Stimulated activated CD8-positive, alpha-beta memory T cell treated with anti-CD3 and anti-CD28 coated beads, Interleukin-4, amount 100 ng/mL, for 24 hours (primary cell): ENCODE results near the gene C16orf96.
A peak's percentile ranks its signal among the peaks of the same experiment; 100 is the strongest.

ENCODE experiments used
- DNase-seq: peaks from one replicate; pipeline ENCODE4 v3.0.0-alpha.2; 2020; ENCODE audit warnings: low read depth

Gene C16orf96

DNA sequence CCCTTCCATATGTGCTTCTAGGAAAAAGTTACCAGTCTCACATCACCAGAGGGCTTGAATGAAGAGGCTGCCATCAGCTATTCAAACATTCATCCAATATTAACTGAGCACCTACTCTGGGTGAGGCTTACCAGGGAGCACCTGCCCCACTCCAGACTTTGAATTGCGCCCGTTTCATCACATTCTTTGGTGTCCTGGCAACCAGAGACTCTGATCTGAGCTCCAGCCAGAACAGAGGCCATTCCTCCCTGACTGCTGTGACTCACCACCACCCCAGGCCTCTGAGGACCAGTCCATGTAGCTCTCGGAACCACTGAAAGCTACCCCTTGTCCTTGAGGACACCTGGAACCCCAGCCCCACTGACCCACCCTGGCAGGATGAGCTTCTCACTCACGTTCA is at the start of gene C16orf96:
TSS of gene C16orf96 (plus strand) at position 229 of the 400 bp plus-strand sequence. CDS start at position 379, 150 bp downstream.
- no peak for DNase-seq

DNA sequence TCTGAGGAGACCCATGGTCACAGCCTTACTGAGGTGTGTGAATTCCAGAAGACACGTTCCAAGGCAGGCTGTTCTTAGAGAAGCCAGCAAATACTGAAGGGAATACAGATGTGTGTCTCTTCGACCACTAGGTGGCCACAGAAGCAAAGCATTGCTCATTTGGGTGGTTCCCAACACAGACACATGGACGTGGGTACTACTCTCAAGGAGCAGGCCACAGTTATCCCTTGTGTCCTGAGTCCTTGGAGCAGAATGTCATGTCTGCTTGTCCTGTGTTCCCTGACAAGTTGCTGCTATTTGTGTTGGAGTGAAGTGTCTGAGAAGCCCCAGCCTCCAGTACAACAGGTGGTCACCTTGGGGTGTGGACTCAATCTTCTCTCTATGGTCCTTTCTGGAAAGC is 49.7 kb upstream of the C16orf96 start:
- DNase-seq, result peak; percentile 17

DNA sequence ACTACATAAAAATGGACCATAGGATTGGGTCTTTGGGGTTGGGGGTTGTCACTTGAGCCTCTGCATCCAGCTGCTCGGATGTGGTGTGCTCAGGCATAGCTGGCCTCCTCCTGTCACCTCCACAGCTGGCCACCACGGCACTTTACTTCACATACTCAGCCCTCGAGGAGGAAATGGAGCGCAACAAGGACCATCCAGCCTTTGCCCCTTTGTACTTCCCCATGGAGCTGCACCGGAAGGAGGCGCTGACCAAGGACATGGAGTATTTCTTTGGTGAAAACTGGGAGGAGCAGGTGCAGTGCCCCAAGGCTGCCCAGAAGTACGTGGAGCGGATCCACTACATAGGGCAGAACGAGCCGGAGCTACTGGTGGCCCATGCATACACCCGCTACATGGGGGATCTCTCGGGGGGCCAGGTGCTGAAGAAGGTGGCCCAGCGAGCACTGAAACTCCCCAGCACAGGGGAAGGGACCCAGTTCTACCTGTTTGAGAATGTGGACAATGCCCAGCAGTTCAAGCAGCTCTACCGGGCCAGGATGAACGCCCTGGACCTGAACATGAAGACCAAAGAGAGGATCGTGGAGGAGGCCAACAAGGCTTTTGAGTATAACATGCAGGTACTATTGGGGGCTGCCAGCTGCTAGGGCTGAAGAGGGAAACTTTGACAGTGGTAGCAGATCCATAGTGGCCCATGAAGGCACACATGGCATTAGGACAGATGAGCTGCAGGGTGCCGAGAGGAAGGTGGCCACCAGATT is 48.4 kb upstream of the C16orf96 start:
- no peak for DNase-seq

DNA sequence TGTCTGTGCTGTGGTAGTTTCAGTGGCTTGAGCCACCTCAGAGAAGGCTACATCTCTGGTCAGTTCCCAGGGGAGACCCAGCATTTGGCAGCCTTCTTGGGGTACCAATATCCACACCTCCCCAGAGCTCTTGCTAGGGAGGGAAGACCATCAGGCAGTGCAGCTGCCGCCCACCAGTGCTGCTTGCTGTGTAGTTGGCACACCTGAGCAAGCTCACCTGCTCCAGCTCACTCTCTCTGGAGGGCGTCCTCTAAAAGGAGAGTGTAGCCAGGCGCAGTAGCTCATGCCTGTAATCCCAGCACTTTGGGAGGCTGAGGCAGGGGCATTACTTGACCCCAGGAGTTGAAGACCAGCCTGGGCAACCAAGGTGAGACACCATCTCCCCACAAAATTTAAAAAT is 47.3 kb upstream of the C16orf96 start:
- DNase-seq, result no peak

DNA sequence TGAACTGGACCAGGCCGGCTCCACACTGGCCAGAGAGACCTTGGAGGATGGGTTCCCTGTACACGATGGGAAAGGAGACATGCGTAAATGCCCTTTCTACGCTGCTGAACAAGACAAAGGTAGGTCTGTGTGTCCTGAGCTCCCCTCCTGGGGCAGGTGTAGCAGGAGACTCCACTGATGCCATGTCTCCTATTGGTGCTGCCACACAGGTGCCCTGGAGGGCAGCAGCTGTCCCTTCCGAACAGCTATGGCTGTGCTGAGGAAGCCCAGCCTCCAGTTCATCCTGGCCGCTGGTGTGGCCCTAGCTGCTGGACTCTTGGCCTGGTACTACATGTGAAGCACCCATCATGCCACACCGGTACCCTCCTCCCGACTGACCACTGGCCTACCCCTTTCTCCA is 46.7 kb upstream of the C16orf96 start:
- DNase-seq, result no peak

DNA sequence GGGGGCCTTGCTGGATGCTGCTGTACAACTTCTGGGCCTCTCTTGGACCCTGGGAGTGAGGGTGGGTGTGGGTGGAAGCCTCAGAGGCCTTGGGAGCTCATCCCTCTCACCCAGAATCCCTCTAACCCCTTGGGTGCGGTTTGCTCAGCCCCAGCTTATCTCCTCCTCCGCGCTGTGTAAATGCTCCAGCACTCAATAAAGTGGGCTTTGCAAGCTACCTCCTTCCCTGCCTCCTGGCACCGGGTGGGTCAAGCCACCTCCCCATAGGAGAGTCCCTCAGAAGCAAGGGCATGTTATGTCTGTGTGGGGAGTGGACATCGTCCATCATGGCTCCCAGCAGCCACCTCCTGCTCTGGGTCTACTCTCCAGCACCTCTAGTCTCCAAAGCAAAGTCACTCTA is 46.0 kb upstream of the C16orf96 start:
- no peak for DNase-seq

DNA sequence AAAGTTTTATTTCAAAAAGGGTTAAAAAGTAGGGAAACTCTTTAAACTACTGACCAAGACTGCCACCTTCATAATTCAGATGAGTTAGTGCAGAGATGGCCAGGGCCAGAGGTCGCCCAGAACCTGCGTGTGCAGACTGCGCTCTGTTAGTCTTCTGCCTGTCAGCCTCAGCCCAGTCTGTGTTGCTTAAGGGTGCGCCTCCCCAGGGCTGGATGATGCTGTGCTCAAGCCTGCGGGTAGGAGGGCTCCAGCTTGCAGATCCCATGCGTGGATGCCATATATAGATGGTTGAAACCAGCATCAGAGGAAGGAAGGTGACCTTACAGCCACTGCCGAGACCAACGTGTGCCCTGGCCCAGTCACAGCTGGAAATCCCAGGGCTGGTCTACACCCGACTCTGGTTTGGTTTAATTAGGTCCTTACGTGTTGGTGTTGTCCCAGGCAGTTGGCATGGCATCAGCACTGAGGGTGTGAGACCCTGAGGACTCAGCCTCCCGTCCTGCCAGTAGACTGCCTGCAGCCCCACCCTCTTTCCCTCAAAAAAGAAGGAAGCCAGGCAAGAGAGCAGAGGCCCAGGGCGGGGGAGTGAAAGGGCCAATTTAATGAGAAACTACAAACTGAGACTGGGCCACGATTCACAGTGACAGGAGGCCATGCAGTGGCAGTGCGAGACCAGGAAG is 45.3 kb upstream of the C16orf96 start:
- no peak for DNase-seq

DNA sequence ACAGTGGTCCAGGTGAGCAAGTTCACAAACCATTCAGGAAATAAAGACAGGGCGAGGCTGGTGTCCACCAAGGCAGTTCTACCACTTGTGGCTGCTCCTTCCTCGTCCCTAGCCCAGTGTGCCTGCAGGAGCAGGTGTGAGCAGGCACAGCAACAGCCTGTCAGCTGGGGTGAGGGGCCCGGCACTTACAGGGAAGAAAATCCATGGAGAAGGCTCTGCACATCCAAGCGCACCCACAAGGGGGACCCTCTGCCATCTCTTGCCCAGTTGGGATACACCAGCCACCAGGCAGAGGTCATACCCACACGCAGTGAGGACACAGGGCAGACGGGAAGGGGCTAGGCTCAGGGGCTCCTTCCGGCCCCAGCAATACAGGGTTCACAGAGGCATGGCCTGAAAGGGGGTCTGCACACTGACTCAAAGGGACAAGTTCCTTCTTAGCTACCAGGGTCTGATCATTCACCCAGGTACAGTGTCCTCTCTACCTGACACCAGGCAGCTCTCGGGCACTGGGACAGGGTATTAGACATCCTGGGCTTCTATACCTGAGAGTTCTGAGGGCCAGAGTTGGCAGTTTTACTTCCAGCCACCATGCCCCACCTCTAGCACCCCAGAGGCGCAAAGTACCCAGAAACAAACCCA is 44.6 kb upstream of the C16orf96 start:
- DNase-seq, result no peak

DNA sequence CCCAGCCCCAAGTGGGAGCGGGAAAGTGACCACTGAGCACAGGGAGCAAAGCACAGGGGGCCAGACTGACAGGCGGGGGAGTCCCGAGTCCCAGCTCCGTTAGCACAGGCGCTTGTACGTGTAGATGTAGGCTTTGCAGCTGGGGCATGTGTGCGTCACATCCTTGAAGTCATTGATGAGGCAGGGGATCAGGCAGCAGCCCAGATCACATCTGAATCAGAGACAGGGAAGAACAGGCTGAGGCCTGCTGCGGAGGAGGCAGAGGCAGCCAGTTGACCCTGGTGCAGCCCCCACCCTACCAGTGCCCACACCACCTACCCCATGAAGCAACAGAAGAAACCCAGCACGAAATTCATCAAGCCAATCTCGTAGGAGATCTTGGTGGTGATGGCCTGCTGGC is 43.7 kb upstream of the C16orf96 start:
- DNase-seq, result no peak

DNA sequence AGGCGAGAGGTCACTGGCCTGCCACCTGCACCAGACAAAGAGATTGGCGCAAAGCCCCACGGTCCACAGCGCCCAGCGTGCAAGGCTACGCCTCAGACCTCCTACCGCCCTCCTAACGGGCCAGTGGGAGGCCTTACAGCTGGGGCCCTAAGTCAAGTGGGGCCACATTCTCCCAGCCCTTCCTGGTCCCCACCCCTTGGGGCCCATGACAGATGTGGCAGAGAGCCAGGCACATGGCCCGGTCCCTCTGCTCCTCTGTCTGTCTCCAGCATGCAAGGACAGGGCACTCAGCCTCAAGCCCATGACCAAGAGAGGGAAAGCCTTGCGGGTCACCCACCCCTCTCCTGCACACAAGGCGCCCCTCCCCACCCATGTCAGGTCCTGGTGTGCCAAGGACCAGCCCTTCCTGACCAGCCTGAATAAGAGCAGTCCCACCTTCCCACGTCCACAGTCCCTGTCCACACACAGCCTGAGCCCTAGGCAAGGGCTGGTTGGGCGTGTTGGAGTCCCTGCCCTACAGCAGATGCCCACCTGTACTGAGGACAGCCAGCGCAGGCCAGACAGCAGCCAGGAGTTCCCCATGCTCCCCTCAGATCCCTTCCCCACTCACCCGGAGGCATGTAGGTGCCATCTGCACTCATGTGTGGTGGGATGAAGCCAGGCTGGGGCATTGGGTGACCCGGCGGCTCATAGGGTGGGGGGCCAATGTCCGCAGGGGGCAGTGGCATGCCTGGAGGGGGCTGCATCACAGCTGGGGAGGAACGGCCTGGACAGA is 42.9 kb upstream of the C16orf96 start:
- DNase-seq, result no peak

DNA sequence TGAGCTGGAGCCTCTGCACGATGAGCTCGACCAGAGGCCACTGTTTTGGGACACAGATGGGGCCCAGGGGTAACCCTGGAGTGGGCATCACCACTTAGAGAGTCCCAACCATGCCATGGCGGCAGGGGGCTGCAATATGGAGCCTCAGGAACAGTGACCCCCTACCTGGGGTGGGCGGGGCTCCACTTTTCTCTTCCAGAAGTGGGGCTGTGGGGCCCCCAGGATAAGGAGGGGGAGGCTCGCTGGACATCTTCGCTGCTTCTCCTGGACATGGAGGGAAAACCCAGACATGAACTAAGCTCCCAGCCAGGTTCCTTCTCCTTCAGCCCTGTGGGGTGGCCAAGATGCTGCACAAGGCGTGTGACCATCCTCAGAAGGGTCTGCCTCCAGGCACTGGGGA is 42.3 kb upstream of the C16orf96 start:
- no peak for DNase-seq

DNA sequence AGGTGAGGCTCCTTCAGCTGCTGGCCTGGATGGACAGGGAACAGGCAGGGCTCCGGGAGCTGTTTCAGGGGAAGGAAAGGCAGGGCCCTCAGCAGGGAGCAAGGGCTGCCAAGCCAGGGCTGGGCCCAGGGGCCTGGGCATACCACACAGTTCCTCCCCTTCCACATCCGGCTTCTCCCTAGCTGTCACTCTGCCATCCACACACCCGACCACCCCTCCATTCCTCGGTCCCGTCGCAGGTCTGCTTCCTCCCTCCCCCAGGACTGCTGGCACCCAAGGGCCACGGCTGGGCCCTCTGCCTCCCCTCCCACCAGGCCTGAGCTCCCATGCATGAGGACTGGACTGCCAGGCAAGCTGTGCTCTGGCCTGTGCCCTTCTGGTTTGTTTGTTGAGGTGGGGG is 41.5 kb upstream of the C16orf96 start:
- no peak for DNase-seq

DNA sequence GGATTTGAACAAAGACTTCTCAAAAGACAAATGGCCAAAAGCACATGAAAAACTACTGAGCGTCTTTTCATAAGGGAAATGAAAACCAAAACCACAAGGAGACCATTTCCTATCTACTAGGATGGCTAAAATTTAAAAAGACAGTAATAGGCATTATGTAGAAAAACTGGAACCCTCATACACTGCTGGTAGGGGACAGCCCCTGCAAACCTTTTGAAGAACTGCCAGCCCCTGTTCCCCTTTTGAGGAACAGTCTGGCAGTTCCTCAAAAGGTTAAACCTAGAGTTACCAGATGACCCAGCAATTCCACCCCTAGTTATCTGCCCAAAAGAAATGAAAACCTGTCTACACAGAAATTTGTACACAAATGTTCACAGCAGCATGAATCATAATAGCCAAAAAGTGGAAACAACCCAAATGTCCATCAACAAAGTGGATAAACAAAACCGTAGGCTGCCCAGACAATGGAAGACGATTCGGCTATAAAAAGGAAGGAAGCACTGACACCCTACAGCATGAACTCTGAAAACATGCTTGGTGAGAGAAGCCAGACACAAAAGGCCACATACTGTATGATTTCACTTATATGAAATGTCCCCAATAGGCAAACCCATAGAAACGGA is 40.4 kb upstream of the C16orf96 start:
- DNase-seq, result no peak

DNA sequence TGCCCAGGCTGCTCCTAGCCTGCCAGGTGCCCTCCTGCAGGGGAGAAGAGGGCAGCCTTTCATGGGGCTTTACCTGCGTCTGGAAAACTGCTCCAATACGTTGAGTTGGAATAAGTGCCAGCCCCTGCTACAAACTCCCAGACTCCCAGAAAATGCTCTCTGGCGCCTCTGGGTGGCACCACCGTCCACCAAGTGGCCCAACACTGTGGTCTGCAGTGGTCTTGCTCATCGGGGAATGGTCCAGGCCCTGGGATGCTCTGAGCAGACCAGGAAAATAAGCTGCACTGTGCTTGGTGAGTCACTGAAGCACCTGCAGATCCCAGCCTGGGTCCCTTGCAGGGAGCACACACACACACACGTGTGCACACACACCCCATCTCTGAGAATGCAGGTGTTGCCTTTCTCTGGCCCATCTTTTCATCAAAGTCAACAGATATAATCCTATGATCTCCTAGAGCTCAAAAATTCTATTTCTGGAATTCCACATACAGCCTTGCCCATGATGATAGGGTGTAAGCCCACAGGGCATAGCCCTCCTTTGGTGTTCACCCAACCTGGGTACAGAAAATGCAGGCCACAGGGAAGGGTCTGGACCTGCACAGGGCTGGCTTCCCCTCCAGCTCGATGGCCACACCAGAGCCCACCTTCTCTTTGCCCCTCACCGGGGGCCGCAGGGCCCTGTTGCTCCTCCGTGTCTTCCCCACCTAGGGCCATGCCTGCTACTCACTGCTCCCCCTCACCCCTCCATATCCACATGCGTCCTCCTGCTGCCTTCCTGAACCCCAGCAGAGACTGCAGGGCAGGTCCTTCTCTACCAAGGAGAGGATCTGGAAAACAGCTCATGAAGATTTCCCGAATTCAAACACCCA is 38.1 kb upstream of the C16orf96 start:
- no peak for DNase-seq

DNA sequence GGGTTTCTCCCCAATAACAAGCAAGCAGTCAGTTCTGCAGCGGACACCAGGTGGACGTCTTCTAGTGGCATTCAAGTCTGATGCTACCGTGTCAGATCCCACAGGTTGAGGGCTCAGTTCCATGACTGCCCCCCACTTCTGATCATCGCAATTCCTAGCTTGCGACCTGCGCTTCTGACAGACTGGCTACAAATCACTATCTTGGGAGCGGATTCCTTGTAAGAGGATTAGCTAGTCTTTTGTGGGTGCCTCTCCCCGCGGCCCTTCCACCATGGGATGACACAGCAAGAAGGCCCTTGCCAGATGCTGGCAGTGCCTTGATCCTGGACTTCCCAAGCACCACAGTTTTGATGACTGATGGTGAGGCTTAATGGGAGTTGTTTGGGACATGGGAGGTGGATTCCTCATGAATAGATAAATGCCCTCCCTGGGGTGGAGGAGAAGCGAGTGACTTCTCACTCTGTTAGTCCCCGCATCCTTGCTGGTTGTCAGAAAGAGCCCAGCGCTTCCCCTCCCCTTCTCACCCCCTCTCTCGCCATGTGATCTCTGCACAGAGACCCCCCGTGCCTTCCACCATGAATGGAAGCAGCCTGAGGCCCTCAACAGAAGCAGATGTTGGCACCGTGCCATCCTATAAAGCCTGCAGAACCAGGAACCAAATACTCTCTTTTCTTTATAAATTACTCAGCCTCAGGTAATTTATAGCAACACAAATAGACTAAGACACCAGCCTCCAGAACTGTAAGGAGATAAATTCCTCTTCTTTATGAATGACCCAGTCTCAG is 36.7 kb upstream of the C16orf96 start:
- DNase-seq, result no peak

DNA sequence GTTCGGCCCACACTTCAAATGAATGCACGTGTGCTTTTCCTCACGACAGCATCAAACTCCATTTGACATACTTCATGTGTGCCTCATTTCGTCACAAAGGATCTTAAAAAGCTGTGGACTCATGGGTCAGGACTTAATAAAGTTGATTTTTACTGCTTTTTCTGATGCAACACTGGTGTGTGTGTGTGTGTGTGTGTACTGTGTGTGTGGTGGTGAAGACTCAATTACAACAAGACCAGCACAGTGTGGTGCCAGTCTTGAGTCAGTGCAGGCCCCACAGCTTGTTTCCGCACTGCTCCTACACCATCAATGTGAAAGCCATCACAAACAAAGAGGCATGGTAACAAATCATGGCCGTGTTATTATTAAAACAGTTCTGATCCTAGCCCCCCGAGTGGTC is 35.2 kb upstream of the C16orf96 start:
- no peak for DNase-seq

DNA sequence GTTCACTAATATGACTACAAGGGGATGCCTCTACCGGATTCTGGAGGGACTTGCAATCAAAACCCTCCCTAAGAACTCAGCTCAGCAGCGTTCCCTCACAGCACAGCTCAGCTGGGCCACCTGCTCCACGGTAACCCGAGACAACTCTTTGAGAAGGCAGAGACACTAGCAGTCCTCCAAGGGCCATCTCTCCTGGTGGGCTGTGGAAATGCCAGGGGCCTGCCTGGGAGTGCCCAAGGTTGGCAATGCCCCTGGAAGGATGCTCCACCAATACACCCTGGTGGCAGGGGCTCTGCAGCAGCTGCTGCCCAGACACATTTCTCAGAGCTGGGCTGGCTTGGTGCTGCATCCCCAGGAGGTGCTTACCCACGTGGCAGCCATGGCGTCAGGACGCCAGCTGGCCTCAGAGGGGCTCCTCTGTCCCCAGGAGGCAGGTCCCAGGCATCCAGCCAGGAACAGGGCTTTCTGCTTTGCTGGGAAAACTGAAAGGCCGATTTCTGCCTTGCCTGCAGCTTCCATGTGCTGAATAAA is 34.0 kb upstream of the C16orf96 start:
- DNase-seq, result no peak

DNA sequence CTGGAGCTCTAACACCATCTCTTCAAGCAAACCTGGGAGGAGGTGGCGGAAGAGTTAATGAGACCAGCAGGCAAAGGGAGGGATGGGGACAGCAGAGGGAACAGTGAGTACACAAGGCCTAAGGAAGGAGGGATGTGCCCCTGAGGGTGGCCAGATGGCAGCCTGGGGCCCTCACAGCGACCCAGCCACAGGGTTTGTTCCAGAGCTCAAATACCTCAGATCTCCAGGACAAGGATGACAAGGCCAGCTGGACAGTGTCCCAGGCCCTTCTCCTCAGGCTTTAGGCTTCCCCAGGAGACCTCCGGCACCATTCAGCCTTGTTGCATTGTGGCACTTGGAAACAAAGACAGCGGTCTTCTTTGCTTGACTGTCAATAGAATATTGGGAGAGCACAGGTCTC is 32.5 kb upstream of the C16orf96 start:
- DNase-seq, result no peak

DNA sequence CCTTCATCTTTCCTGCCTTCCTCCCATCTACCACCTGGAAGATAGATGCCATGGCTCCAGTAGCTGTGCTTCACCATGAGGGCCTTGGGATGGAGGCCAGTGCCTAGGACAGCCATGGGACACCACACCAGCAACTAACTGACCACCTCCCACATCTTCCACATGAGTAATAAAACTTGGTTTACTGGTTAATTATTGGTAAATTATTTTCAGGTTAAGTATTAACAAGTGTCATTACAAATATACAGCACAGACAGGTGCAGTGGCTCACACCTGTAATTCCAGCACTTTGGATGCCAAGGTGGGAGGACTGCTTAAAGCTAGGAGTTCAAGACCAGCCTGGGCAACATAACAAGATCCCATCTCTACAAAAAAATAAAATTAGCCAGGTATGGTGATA is 31.6 kb upstream of the C16orf96 start:
- no peak for DNase-seq

DNA sequence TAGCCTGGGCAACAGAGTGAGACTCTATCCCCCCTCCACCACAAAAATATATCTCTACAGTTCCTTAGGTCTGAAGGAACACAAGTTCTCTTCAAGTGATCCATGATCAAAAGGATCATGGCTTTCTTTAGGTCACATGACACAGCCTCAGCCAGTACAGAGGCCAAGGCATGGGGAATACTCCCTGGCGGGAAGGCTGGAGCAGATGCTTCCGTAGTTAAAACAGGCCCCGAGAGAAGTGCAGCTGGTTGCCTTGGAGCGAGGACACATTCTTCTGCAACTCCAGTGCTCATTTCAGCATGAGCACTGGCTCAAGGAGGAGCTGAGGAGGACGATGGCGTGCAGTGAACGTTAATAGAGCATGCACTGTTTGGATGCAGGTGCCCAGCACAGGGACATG is 31.1 kb upstream of the C16orf96 start:
- no peak for DNase-seq
